Superior temporal gyrus (tissue), 1 donor: ENCODE measurements around the gene NRXN2.
A peak's percentile ranks its signal among the peaks of the same experiment; 100 is the strongest.
"Not testable (repeated sequence)": the region's sequence is repeated elsewhere in the genome, so short reads cannot be mapped to it uniquely, and the experiment has no call there.

Experiments used
- DNase-seq: peaks from one replicate; pipeline ENCODE4 v3.0.0-alpha.2; 2016; ENCODE audit errors: extremely low spot score

Gene NRXN2

GRCh38 chr11:64674774-64675173 lies 48.2 kb downstream of the NRXN2 start:
- no peak for DNase-seq

- no peak for DNase-seq
These were observed 49.7 kb downstream of the NRXN2 start for GRCh38 chr11:64673279-64673678.

- DNase-seq = no peak
These were observed 50.1 kb downstream of the NRXN2 start for GRCh38 chr11:64672875-64673274.

GRCh38 chr11:64670975-64671374 lies 52.0 kb downstream of the NRXN2 start:
- no peak for DNase-seq

- no peak for DNase-seq
These were observed 55.7 kb downstream of the NRXN2 start for GRCh38 chr11:64667154-64667745.

GRCh38 chr11:64665411-64665821 lies 57.6 kb downstream of the NRXN2 start:
- no peak for DNase-seq

GRCh38 chr11:64664236-64664870 lies 58.6 kb downstream of the NRXN2 start:
- DNase-seq = not testable (repeated sequence)

GRCh38 chr11:64663656-64664055 lies 59.3 kb downstream of the NRXN2 start:
- no peak for DNase-seq

- no peak for DNase-seq
These were observed 61.4 kb downstream of the NRXN2 start for GRCh38 chr11:64661614-64662013.

- no peak for DNase-seq
These were observed 61.9 kb downstream of the NRXN2 start for GRCh38 chr11:64661146-64661545.

GRCh38 chr11:64660706-64661105 lies 62.3 kb downstream of the NRXN2 start:
- DNase-seq = no peak

GRCh38 chr11:64660205-64660604 lies 62.8 kb downstream of the NRXN2 start:
- DNase-seq = no peak

- peak; percentile 58 for DNase-seq
These were observed 63.4 kb downstream of the NRXN2 start for GRCh38 chr11:64659417-64660144.

- no peak for DNase-seq
These were observed 64.7 kb downstream of the NRXN2 start for GRCh38 chr11:64658265-64658664.

GRCh38 chr11:64656862-64657261 lies 66.1 kb downstream of the NRXN2 start:
- DNase-seq = no peak

- DNase-seq = no peak
These were observed 66.9 kb downstream of the NRXN2 start for GRCh38 chr11:64655941-64656601.

GRCh38 chr11:64654958-64655541 lies 67.9 kb downstream of the NRXN2 start:
- no peak for DNase-seq

GRCh38 chr11:64654439-64654838 lies 68.6 kb downstream of the NRXN2 start:
- no peak for DNase-seq

GRCh38 chr11:64653388-64653973 lies 69.5 kb downstream of the NRXN2 start:
- no peak for DNase-seq

- DNase-seq = peak; percentile 89
These were observed 70.2 kb downstream of the NRXN2 start for GRCh38 chr11:64652586-64653387.
